Uterine smooth muscle cell (primary cell): Measurements from ENCODE around the gene RAC3. TPM values are rescaled to one million over a fixed set of nuclear protein-coding genes. Genes with fewer than 3 reads are reported as not detected.

Experiments used
- total RNA-seq: library from RNA; depleted of rRNA; stranded (reverse); fragments of >200 nt; gene quantifications from 2 replicates; pipeline ENCODE4 v1.2.3, GENCODE V29; 2014

RAC3 gene
- total RNA-seq, result 7.4 and 9.0 TPM in 2 replicates

GRCh38 chr17:82031303-82031884 lies at the start of gene RAC3:
TSS of gene RAC3 (plus strand) at chr17:82031678. CDS start at chr17:82031762, 84 bp downstream.

GRCh38 chr17:82022310-82022980 lies 9.0 kb upstream of the RAC3 start, which contains the start of gene CENPX:
TSS of gene CENPX (minus strand) at chr17:82022878. CDS start at chr17:82022861, 17 bp downstream.

GRCh38 chr17:82022981-82023446 lies 8.5 kb upstream of the RAC3 start, which contains the start of gene LRRC45:
TSS of gene LRRC45 (plus strand) at chr17:82023305. CDS start at chr17:82023644, 339 bp downstream.

GRCh38 chr17:82037092-82037888 lies 5.8 kb downstream of the RAC3 start, which contains the start of gene DCXR:
TSS of gene DCXR (minus strand) at chr17:82037697. CDS start at chr17:82037682, 15 bp downstream.

GRCh38 chr17:82051776-82052637 lies 20.5 kb downstream of the RAC3 start, which contains the start of the genes GPS1 and RFNG:
TSS of gene GPS1 (plus strand) at chr17:82051898. CDS start at chr17:82051932, 34 bp downstream.
TSS of gene RFNG (minus strand) at chr17:82051811. CDS start at chr17:82051766, 45 bp downstream.

GRCh38 chr17:82065638-82066303 lies 34.3 kb downstream of the RAC3 start, which contains the start of gene DUS1L:
TSS of gene DUS1L (minus strand) at chr17:82065804. CDS start at chr17:82065059, 745 bp downstream.

Other genes with a start within 250 kb of the RAC3 start
- gene GCGR, start 227.5 kb upstream of the RAC3 start, total RNA-seq, result not detected in 2 replicates
- gene MCRIP1, start 198.4 kb upstream of the RAC3 start, total RNA-seq, result 85.0 and 126 TPM in 2 replicates
- not detected in 2 replicates for gene PPP1R27, start 196.6 kb upstream of the RAC3 start, total RNA-seq
- gene P4HB, start 171.1 kb upstream of the RAC3 start, total RNA-seq, result 1,482 and 2,745 TPM in 2 replicates
- 159 and 234 TPM in 2 replicates for gene ARHGDIA, start 160.3 kb upstream of the RAC3 start, total RNA-seq
- 129 and 334 TPM in 2 replicates for gene ALYREF, start 140.1 kb upstream of the RAC3 start, total RNA-seq
- 228 and 235 TPM in 2 replicates for gene ANAPC11, start 140.0 kb upstream of the RAC3 start, total RNA-seq
- 0.22 and 0.25 TPM in 2 replicates for gene NPB, start 129.4 kb upstream of the RAC3 start, total RNA-seq
- 108 TPM in 2 replicates for gene PCYT2, start 120.3 kb upstream of the RAC3 start, total RNA-seq
- gene SIRT7, start 113.5 kb upstream of the RAC3 start, total RNA-seq, result 32.2 and 36.1 TPM in 2 replicates
- 25.9 and 39.5 TPM in 2 replicates for gene MAFG, start 103.9 kb upstream of the RAC3 start, total RNA-seq
- 92.4 and 182 TPM in 2 replicates for gene PYCR1, start 94.4 kb upstream of the RAC3 start, total RNA-seq
- 0.12 TPM in 1 of 2 replicates, not detected in the other for gene MYADML2, start 84.4 kb upstream of the RAC3 start, total RNA-seq
- under 0.01 TPM in 2 replicates for gene NOTUM, start 70.5 kb upstream of the RAC3 start, total RNA-seq
- gene ASPSCR1, start 54.0 kb upstream of the RAC3 start, total RNA-seq, result 26.8 and 30.4 TPM in 2 replicates
- gene CENPX, start 8.8 kb upstream of the RAC3 start, total RNA-seq, result 22.2 and 55.8 TPM in 2 replicates
- 18.6 and 28.7 TPM in 2 replicates for gene LRRC45, start 8.4 kb upstream of the RAC3 start, total RNA-seq
- gene DCXR, start 6.0 kb downstream of the RAC3 start, total RNA-seq, result 47.3 and 55.2 TPM in 2 replicates
- gene RFNG, start 20.1 kb downstream of the RAC3 start, total RNA-seq, result 28.7 and 50.9 TPM in 2 replicates
- 99.2 and 137 TPM in 2 replicates for gene GPS1, start 20.2 kb downstream of the RAC3 start, total RNA-seq
- 70.9 and 85.4 TPM in 2 replicates for gene DUS1L, start 34.1 kb downstream of the RAC3 start, total RNA-seq
- gene FASN, start 66.6 kb downstream of the RAC3 start, total RNA-seq, result 234 and 261 TPM in 2 replicates
- 21.7 and 22.1 TPM in 2 replicates for gene CCDC57, start 181.2 kb downstream of the RAC3 start, total RNA-seq
- 119 and 123 TPM in 2 replicates for gene SLC16A3, start 197.4 kb downstream of the RAC3 start, total RNA-seq
- gene CSNK1D, start 242.0 kb downstream of the RAC3 start, total RNA-seq, result 57.6 and 59.3 TPM in 2 replicates